HepG2 (cell line): ENCODE results near the gene B3GNT2. TPM values are rescaled to one million over a fixed set of nuclear protein-coding genes. Genes with fewer than 3 reads are reported as not detected.

ENCODE experiments used
- ATAC-seq: fragments of 200-7000 bp; cut with Tn5 transposase; 3 replicates; pipeline ENCODE4 v1.9.1; 2020; ENCODE audit warnings: mild to moderate bottlenecking, moderate library complexity
- BruUV-seq: library from RNA; stranded (reverse); fragments of 400-500 nt; replicated peaks from 2 replicates; lab custom pipeline; 2021; lab: Mats Ljungman, UMichigan
- CTCF ChIA-PET: fragments of 300-600 bp; formaldehyde crosslinking; extraction: SDS; loops from one replicate; lab custom pipeline; 2021; ENCODE audit warnings: low total read pairs, inconsistent platforms, low intra/inter-chr PET ratio; lab: Yijun Ruan, JAX
- POLR2A ChIA-PET: fragments of 350-600 bp; sonication (Branson Sonifier 250); formaldehyde crosslinking; loops from one replicate; lab custom pipeline; 2020; ENCODE audit warnings: antibody characterized with exemption, inconsistent platforms; lab: Yijun Ruan, JAX
- DNase-seq: peaks from one replicate; pipeline ENCODE4 v3.0.0-alpha.2; 2015; ENCODE audit warnings: low spot score
- FAIRE-seq: peaks from 3 replicates; lab custom pipeline; 2011; peaks lifted over from hg19 to GRCh38; lab: Jason Lieb, UNC
- H2AFZ ChIP-seq: one replicate; pipeline ENCODE4 v1.6.1; 2011; ENCODE audit warnings: low read length, inconsistent platforms
- H3K27ac ChIP-seq: fragments of 300-600 bp; 3 replicates; pipeline ENCODE4 v1.8.0; 2011; ENCODE audit warnings: mixed run types, mild to moderate bottlenecking, mixed read lengths, low read length, inconsistent platforms; ENCODE audit not compliant: insufficient read depth; ENCODE audit errors: extremely low read length
- H3K27me3 ChIP-seq, 2 experiments: fragments of 200-600 bp in 1 of 2; 2 replicates in 1 of 2; 3 replicates in 1 of 2; pipeline versions ENCODE4 v1.6.0 to v1.8.0; 2011; ENCODE audit warnings: low read length in 2 of 2, mild to moderate bottlenecking in 2 of 2, moderate library complexity in 2 of 2, inconsistent platforms in 1 of 2; ENCODE audit not compliant: insufficient read depth in 2 of 2, control insufficient read depth in 1 of 2
- H3K36me3 ChIP-seq, 2 experiments: fragments of 200-600 bp in 1 of 2; replicated peaks in 1 of 2; 2 replicates in 1 of 2; 3 replicates in 1 of 2; pipeline versions ENCODE4 v1.5.1 to v1.8.0; 2011; ENCODE audit warnings: low read length in 2 of 2, inconsistent platforms in 1 of 2; ENCODE audit not compliant: insufficient read depth in 2 of 2, control insufficient read depth in 1 of 2
- H3K4me1 ChIP-seq: 2 replicates; pipeline ENCODE4 v1.5.1; 2012; ENCODE audit warnings: low read length, inconsistent platforms; ENCODE audit not compliant: insufficient read depth
- H3K4me2 ChIP-seq: 2 replicates; pipeline ENCODE4 v1.6.0; 2011; ENCODE audit warnings: low read depth, low read length, inconsistent platforms
- H3K4me3 ChIP-seq, 3 experiments: fragments of 200-600 bp in 1 of 3; sonication (generic), shearing (Covaris generic) in 1 of 3; replicated peaks in 1 of 3; 2 replicates each; pipeline ENCODE4 v1.5.1; 2011 to 2016; ENCODE audit warnings: low read length in 3 of 3, inconsistent platforms in 2 of 3, low read depth in 2 of 3, mild to moderate bottlenecking in 2 of 3, control low read depth in 1 of 3, mixed read lengths in 1 of 3; ENCODE audit not compliant: insufficient read depth in 1 of 3
- H3K79me2 ChIP-seq: one replicate; pipeline ENCODE4 v1.6.1; 2011; ENCODE audit warnings: low read length, inconsistent platforms; ENCODE audit not compliant: insufficient read depth
- H3K9ac ChIP-seq: 2 replicates; pipeline ENCODE4 v1.6.0; 2011; ENCODE audit warnings: mild to moderate bottlenecking, low read depth, low read length, inconsistent platforms; ENCODE audit not compliant: insufficient read depth
- H3K9me3 ChIP-seq: 2 replicates; pipeline ENCODE4 v1.5.1; 2012; ENCODE audit warnings: mild to moderate bottlenecking, low read length
- H4K20me1 ChIP-seq: 2 replicates; pipeline ENCODE4 v1.6.0; 2011; ENCODE audit warnings: inconsistent platforms, mild to moderate bottlenecking, low read length, moderate library complexity; ENCODE audit not compliant: insufficient read depth
- ARID2 ChIP-seq: sonication (generic); formaldehyde crosslinking; IDR thresholded peaks from 2 replicates; pipeline ENCODE4 v1.8.1; 2022; ENCODE audit warnings: mild to moderate bottlenecking, missing genetic modification reagents, borderline replicate concordance
- ATF7-NPFF ChIP-seq: sonication (generic); formaldehyde crosslinking; IDR thresholded peaks from 2 replicates; pipeline ENCODE4 v1.8.1; 2023; ENCODE audit warnings: mild to moderate bottlenecking, low read depth, missing genetic modification reagents, moderate library complexity
- BCL3 ChIP-seq: sonication (generic); formaldehyde crosslinking; IDR thresholded peaks from 2 replicates; pipeline ENCODE4 v1.5.1; 2020; ENCODE audit warnings: mild to moderate bottlenecking, missing genetic modification reagents, moderate library complexity
- FLYWCH1 ChIP-seq: sonication (generic); formaldehyde crosslinking; IDR thresholded peaks from 2 replicates; pipeline ENCODE4 v1.8.1; 2023; ENCODE audit warnings: mild to moderate bottlenecking, missing genetic modification reagents
- HHEX ChIP-seq: IDR thresholded peaks from 2 replicates; pipeline ENCODE4 v1.6.1; 2016; ENCODE audit warnings: control low read depth
- HNRNPH1 ChIP-seq: fragments of 200-400 bp; formaldehyde crosslinking; optimal IDR thresholded peaks from 2 replicates; pipeline ENCODE3; 2017; ENCODE audit warnings: mild to moderate bottlenecking, low read depth, low read length
- KDM5B ChIP-seq: sonication (generic); formaldehyde crosslinking; IDR thresholded peaks from 2 replicates; pipeline ENCODE4 v1.4.0; 2020; ENCODE audit warnings: missing genetic modification reagents, mild to moderate bottlenecking, borderline replicate concordance
- KMT2A ChIP-seq: sonication (generic); formaldehyde crosslinking; IDR thresholded peaks from 2 replicates; pipeline ENCODE4 v1.4.0; 2020; ENCODE audit warnings: missing genetic modification reagents
- NFKB2 ChIP-seq: sonication (generic); formaldehyde crosslinking; IDR thresholded peaks from 2 replicates; pipeline ENCODE4 v1.4.0; 2020; ENCODE audit warnings: missing genetic modification reagents, borderline replicate concordance
- PLSCR1 ChIP-seq: sonication (generic); formaldehyde crosslinking; IDR thresholded peaks from 2 replicates; pipeline ENCODE4 v1.5.0; 2020; ENCODE audit warnings: missing genetic modification reagents, mild to moderate bottlenecking, borderline replicate concordance
- REXO4 ChIP-seq: sonication (generic); formaldehyde crosslinking; IDR thresholded peaks from 2 replicates; pipeline ENCODE4 v1.8.0; 2022; ENCODE audit warnings: missing genetic modification reagents, mild to moderate bottlenecking, borderline replicate concordance
- SOX13 ChIP-seq, 3 experiments: fragments of 450-650 bp in 1 of 3; sonication (generic) in 1 of 3; formaldehyde crosslinking in 1 of 3; IDR thresholded peaks in 2 of 3; conservative IDR thresholded peaks in 1 of 3; 2 replicates each; pipeline versions ENCODE4 v1.5.0 to v1.6.1; 2016 to 2020; ENCODE audit warnings: antibody characterized with exemption in 1 of 3, mild to moderate bottlenecking in 1 of 3, missing compliant biosample characterization in 1 of 3, missing genetic modification reagents in 1 of 3, moderate library complexity in 1 of 3
- SRSF9 ChIP-seq: fragments of 200-400 bp; formaldehyde crosslinking; IDR thresholded peaks from 2 replicates; pipeline ENCODE4 v1.6.1; 2018; ENCODE audit warnings: borderline replicate concordance, mild to moderate bottlenecking, low read depth, low read length; ENCODE audit not compliant: insufficient read depth, poor library complexity, severe bottlenecking
- TBX3 ChIP-seq: fragments of 450-650 bp; IDR thresholded peaks from 2 replicates; pipeline ENCODE4 v1.6.1; 2017; ENCODE audit warnings: antibody characterized with exemption, mild to moderate bottlenecking, inconsistent platforms, borderline replicate concordance
- ZBTB21 ChIP-seq: sonication (generic); formaldehyde crosslinking; IDR thresholded peaks from 2 replicates; pipeline ENCODE4 v1.4.0; 2020; ENCODE audit warnings: missing genetic modification reagents
- ZBTB7A ChIP-seq: sonication (generic); formaldehyde crosslinking; IDR thresholded peaks from 2 replicates; pipeline ENCODE4 v1.8.0; 2022; ENCODE audit warnings: mild to moderate bottlenecking, missing genetic modification reagents
- ZSCAN12 ChIP-seq: sonication (generic); formaldehyde crosslinking; IDR thresholded peaks from 2 replicates; pipeline ENCODE4 v1.9.0; 2021; ENCODE audit warnings: mild to moderate bottlenecking, missing genetic modification reagents
- ZSCAN9 ChIP-seq: IDR thresholded peaks from 2 replicates; pipeline ENCODE4 v1.6.1; 2016; ENCODE audit warnings: borderline replicate concordance
- WGBS: methylation state at CpG from one replicate; pipeline ENCODE4 v1.1.6; 2017; ENCODE audit warnings: low lambda C conversion rate; 5-methylcytosine and 5-hydroxymethylcytosine counted together
- in situ Hi-C: cut with HindIII; loops from 2 replicates; pipeline ENCODE4 v1.10.0; 2017; ENCODE audit warnings: low pct_unique_long_range_greater_than_20kb; ENCODE audit not compliant: extremely low pct_ligation_motif_present
- intact Hi-C: fragments of 100-400 bp; cut with micrococcal nuclease; formaldehyde crosslinking; loops from one replicate; pipeline ENCODE4 v1.10.0; 2022; ENCODE audit not compliant: unreplicated experiment
- polyA plus RNA-seq, 8 experiments: library from polyadenylated mRNA; depleted of rRNA in 3 of 8; stranded (reverse) in 7 of 8; unstranded in 1 of 8; fragments of >200 nt; fragmentation: Illumina TruSeq in 4 of 8; extraction: Trizol in 4 of 8; gene quantifications; 2 replicates each; pipeline versions ENCODE4 v1.2.1 to v1.2.3, GENCODE V29; 2011 to 2016; ENCODE audit warnings: low read depth in 4 of 8, missing spikeins in 1 of 8, mixed read lengths in 1 of 8; ENCODE audit not compliant: insufficient read depth in 1 of 8
- total RNA-seq, 5 experiments: library from RNA; depleted of rRNA; stranded (reverse); fragments of >200 nt; fragmentation: Illumina TruSeq; extraction: Trizol; gene quantifications; 2 replicates each; pipeline ENCODE4 v1.2.3, GENCODE V29; 2016; ENCODE audit warnings: low read depth in 1 of 5

Gene B3GNT2
- total and polyA plus RNA-seq, 2 of the 13 experiments (the other 11 are each of a cell fraction or from before 2014, with no cell fraction given): 26.3 to 28.5 TPM

- H3K4me2 ChIP-seq: no peak overlapping the region
- peak; percentile 32 for DNase-seq
- WGBS: 85% methylated on average over 1 of the region's 1 CpG
- BruUV-seq: no TSS peak
- H3K79me2 ChIP-seq: peaks cover 73% of the 10 kb centered on the region
- H2AFZ ChIP-seq: no peak overlapping the region
- peaks cover 10 to 27% of the 10 kb centered on the region in 2 experiments for H3K36me3 ChIP-seq
- no peak overlapping the region for H3K27ac ChIP-seq
- peaks cover 9% of the 10 kb centered on the region; the same call in 1 of the 2 replicates for H3K9me3 ChIP-seq
- peaks cover 65% of the 10 kb centered on the region for H3K4me1 ChIP-seq
- H3K9ac ChIP-seq: no peak overlapping the region
- H4K20me1 ChIP-seq: peaks cover 60% of the 10 kb centered on the region
- no peak for ATAC-seq
- no peak overlapping the region for H3K4me3 ChIP-seq
- POLR2A ChIA-PET: no interaction called here
- intact Hi-C loops: no loop called here
- H3K27me3 ChIP-seq: no peaks in the 10 kb centered on the region
- CTCF ChIA-PET: no interaction called here
- TF ChIP-seq HNRNPH1: no peak
- 0 out of 2 replicates have a peak, but pooled peaks have one; percentile 30 for TF ChIP-seq REXO4 (CRISPR knock-in tag)
- TF ChIP-seq SOX13 (IDR thresholded peaks at IDR 0.05): no peak
- TF ChIP-seq SOX13 (CRISPR knock-in tag; conservative IDR thresholded peaks at IDR 0.05 in 1 of 2, IDR thresholded peaks at IDR 0.05 in 1 of 2): peak in 1 of 2 experiments; percentile 73; a peak in 2 of 4 replicates
- in situ Hi-C loops: no loop called here
- no peak for FAIRE-seq
These were observed 25.2 kb downstream of the B3GNT2 start for GRCh38 chr2:62221141-62221540.

- no peak overlapping the region for H3K27ac ChIP-seq
- no TSS peak for BruUV-seq
- H3K4me1 ChIP-seq: peaks cover 61% of the 10 kb centered on the region
- H3K9ac ChIP-seq: no peak overlapping the region
- ATAC-seq (no peak), DNase-seq (no peak), FAIRE-seq (no peak)
- CTCF ChIA-PET: no interaction called here
- H3K27me3 ChIP-seq: no peaks in the 10 kb centered on the region
- peaks cover 63% of the 10 kb centered on the region for H3K79me2 ChIP-seq
- in situ Hi-C loops: no loop called here
- H3K4me3 ChIP-seq: no peak overlapping the region
- POLR2A ChIA-PET: no interaction called here
- 95% methylated on average over 12 of the region's 12 CpGs for WGBS
- intact Hi-C loops: no loop called here
- no peak overlapping the region for H3K4me2 ChIP-seq
- peaks cover 50% of the 10 kb centered on the region for H4K20me1 ChIP-seq
- H3K36me3 ChIP-seq: peaks cover 10 to 30% of the 10 kb centered on the region in 2 experiments
- peaks cover 9% of the 10 kb centered on the region; the same call in 1 of the 2 replicates for H3K9me3 ChIP-seq
- no peak overlapping the region for H2AFZ ChIP-seq
- TF ChIP-seq ARID2: no peak
- no peak for TF ChIP-seq BCL3
- no peak for TF ChIP-seq KMT2A
- TF ChIP-seq PLSCR1 (CRISPR knock-in tag): no peak
- TF ChIP-seq ZSCAN9 (CRISPR knock-in tag): no peak
- no peak for TF ChIP-seq TBX3
- TF ChIP-seq NFKB2 (CRISPR knock-in tag): no peak
- no peak for TF ChIP-seq FLYWCH1 (CRISPR knock-in tag)
- no peak for TF ChIP-seq ZSCAN12 (CRISPR knock-in tag)
- no peak for TF ChIP-seq KDM5B (CRISPR knock-in tag)
- no peak for TF ChIP-seq ZBTB21
- TF ChIP-seq ZBTB7A: no peak
- no peak for TF ChIP-seq SRSF9
- TF ChIP-seq HHEX (CRISPR knock-in tag): no peak
- no peak for TF ChIP-seq ATF7-NPFF
These were observed 26.3 kb downstream of the B3GNT2 start for GRCh38 chr2:62222171-62222570.
